CD14-positive monocyte (primary cell): ENCODE results near the gene ATL1. TPM values are rescaled to one million over a fixed set of nuclear protein-coding genes. Genes with fewer than 3 reads are reported as not detected.

Experiments
- DNase-seq, 3 donors: peaks; one replicate each; pipeline ENCODE4 v3.0.0-alpha.2; 2011 to 2022
- H2AFZ ChIP-seq: 2 replicates; pipeline ENCODE4 v1.6.0; 2012; ENCODE audit warnings: mild to moderate bottlenecking, low read depth, low read length, inconsistent platforms; ENCODE audit not compliant: insufficient read depth, poor library complexity, severe bottlenecking
- H3K27ac ChIP-seq, 2 donors: 1 replicate in 1 of 2; 2 replicates in 1 of 2; pipeline ENCODE4 v1.5.1; 2012 to 2013; ENCODE audit warnings: low read length in 2 of 2, control low read depth in 1 of 2, inconsistent platforms in 1 of 2, low read depth in 1 of 2, mild to moderate bottlenecking in 1 of 2
- H3K27me3 ChIP-seq, 2 donors: one replicate each; pipeline versions ENCODE4 v1.6.0 to v1.6.1; 2011 to 2013; ENCODE audit warnings: low read length in 2 of 2; ENCODE audit not compliant: control insufficient read depth in 2 of 2, insufficient read depth in 2 of 2
- H3K36me3 ChIP-seq, 2 donors: replicated peaks in 1 of 2; 1 replicate in 1 of 2; 2 replicates in 1 of 2; pipeline versions ENCODE4 v1.5.1 to v1.6.1; 2012 to 2013; ENCODE audit warnings: low read length in 2 of 2, control low read depth in 1 of 2, inconsistent platforms in 1 of 2, mild to moderate bottlenecking in 1 of 2; ENCODE audit not compliant: insufficient read depth in 2 of 2, control insufficient read depth in 1 of 2
- H3K4me1 ChIP-seq, 2 donors: 1 replicate in 1 of 2; 2 replicates in 1 of 2; pipeline versions ENCODE4 v1.5.1 to v1.6.1; 2012 to 2013; ENCODE audit warnings: low read length in 2 of 2, control low read depth in 1 of 2, inconsistent platforms in 1 of 2, mild to moderate bottlenecking in 1 of 2, moderate library complexity in 1 of 2; ENCODE audit not compliant: insufficient read depth in 2 of 2, control insufficient read depth in 1 of 2
- H3K4me2 ChIP-seq: replicated peaks from 2 replicates; pipeline ENCODE3; 2012; ENCODE audit warnings: low read length, moderate library complexity, mild to moderate bottlenecking; ENCODE audit not compliant: poor library complexity, severe bottlenecking; ENCODE audit errors: extremely low read depth
- H3K4me3 ChIP-seq, 3 experiments: fragments of 200-600 bp in 1 of 3; sonication (generic) in 1 of 3; replicated peaks in 1 of 3; 1 replicate in 2 of 3; 2 replicates in 1 of 3; pipeline ENCODE4 v1.5.1; 2011 to 2013; ENCODE audit warnings: low read length in 3 of 3, mild to moderate bottlenecking in 3 of 3, control low read depth in 2 of 3, low read depth in 2 of 3, inconsistent platforms in 1 of 3, moderate library complexity in 1 of 3
- H3K79me2 ChIP-seq: 2 replicates; pipeline ENCODE4 v1.6.0; 2012; ENCODE audit warnings: mild to moderate bottlenecking, control low read depth, inconsistent platforms, low read length, moderate library complexity; ENCODE audit not compliant: insufficient read depth
- H3K9ac ChIP-seq: 2 replicates; pipeline ENCODE4 v1.6.0; 2017; ENCODE audit warnings: low read length, mild to moderate bottlenecking; ENCODE audit not compliant: insufficient read depth, poor library complexity, severe bottlenecking
- H3K9me3 ChIP-seq, 2 donors: replicated peaks in 1 of 2; 1 replicate in 1 of 2; 2 replicates in 1 of 2; pipeline versions ENCODE4 v1.5.1 to v1.6.1; 2012 to 2013; ENCODE audit warnings: low read length in 2 of 2, control low read depth in 1 of 2; ENCODE audit not compliant: control insufficient read depth in 1 of 2, insufficient read depth in 1 of 2
- H4K20me1 ChIP-seq: 2 replicates; pipeline ENCODE4 v1.6.0; 2012; ENCODE audit warnings: mild to moderate bottlenecking, low read length, control low read depth, moderate library complexity; ENCODE audit not compliant: insufficient read depth
- H3K27ac Mint-ChIP-seq, 7 donors: one replicate each; pipeline ENCODE4 v1.8.0; 2020; ENCODE audit warnings: mild to moderate bottlenecking in 7 of 7, mixed read lengths in 7 of 7, moderate library complexity in 6 of 7, inconsistent platforms in 2 of 7
- H3K27me3 Mint-ChIP-seq, 3 donors: one replicate each; pipeline ENCODE4 v1.8.0; 2021 to 2022; ENCODE audit warnings: low read depth in 3 of 3, mild to moderate bottlenecking in 3 of 3, mixed read lengths in 3 of 3, moderate library complexity in 3 of 3, inconsistent platforms in 1 of 3
- H3K36me3 Mint-ChIP-seq, 2 donors: one replicate each; pipeline ENCODE4 v1.8.0; 2020; ENCODE audit warnings: mixed read lengths in 2 of 2, inconsistent platforms in 1 of 2, mild to moderate bottlenecking in 1 of 2
- H3K4me1 Mint-ChIP-seq: one replicate; pipeline ENCODE4 v1.8.0; 2020; ENCODE audit warnings: mild to moderate bottlenecking, mixed read lengths
- H3K4me3 Mint-ChIP-seq, 2 donors: one replicate each; pipeline ENCODE4 v1.8.0; 2020; ENCODE audit warnings: mild to moderate bottlenecking in 2 of 2, mixed read lengths in 2 of 2, moderate library complexity in 1 of 2
- H3K9me3 Mint-ChIP-seq, 7 donors: one replicate each; pipeline ENCODE4 v1.8.0; 2020 to 2022; ENCODE audit warnings: mixed read lengths in 7 of 7, mild to moderate bottlenecking in 6 of 7, moderate library complexity in 6 of 7, inconsistent platforms in 2 of 7
- WGBS: methylation state at CpG from one replicate; pipeline ENCODE4 v1.1.5; 2013; ENCODE audit warnings: missing lambda C conversion rate; ENCODE audit not compliant: insufficient coverage; 5-methylcytosine and 5-hydroxymethylcytosine counted together
- intact Hi-C, 2 donors: fragments of 100-400 bp; cut with micrococcal nuclease; formaldehyde crosslinking; loops; one replicate each; pipeline versions ENCODE4 v1.15.0 to v1.15.1; 2023
- polyA plus RNA-seq, 3 donors: library from polyadenylated mRNA; depleted of rRNA in 1 of 3; unstranded in 2 of 3; stranded (reverse) in 1 of 3; fragments of 300-500 nt in 2 of 3; fragments of >200 nt in 1 of 3; fragmentation: Illumina TruSeq in 2 of 3; gene quantifications; 1 replicate in 2 of 3; 2 replicates in 1 of 3; pipeline ENCODE4 v1.2.3, GENCODE V29; 2012 to 2021
- TF ChIP-seq, protein P1 (sequence below): fragments of 200-600 bp; IDR thresholded peaks from one replicate; pipeline ENCODE4 v1.8.0; 2022; ENCODE audit warnings: antibody characterized with exemption, mild to moderate bottlenecking

The ATL1 gene
- polyA plus RNA-seq, 3 donors = 0.36 to 1.1 (median 0.99) TPM

DNA sequence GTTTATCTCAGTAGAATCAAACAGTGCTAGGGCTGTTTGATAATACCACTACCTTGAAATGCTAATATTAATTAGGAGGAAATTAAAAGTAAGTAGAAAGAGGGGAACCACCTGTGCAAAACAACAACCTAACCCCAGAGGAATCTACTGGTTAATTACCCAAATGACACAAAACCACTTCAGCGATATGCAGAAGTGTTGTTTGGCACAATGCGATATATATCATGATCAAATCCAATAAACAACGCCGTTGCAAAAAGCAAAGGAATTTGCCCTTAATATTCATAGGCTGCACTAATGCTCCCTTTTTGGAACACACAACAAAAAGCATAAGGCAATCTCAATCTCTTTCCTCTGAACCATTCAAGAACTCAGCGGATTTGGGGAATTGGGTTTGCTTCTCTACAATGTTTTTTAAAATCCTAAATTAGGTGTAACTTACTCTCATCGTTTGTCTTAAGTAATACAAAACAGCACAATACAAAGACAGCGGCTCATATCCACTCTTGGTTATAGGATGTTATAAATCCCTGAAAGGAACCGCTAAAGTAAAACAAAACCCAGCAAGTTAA is 29.1 kb upstream of the ATL1 start:
- Mint-ChIP-seq H3K27ac (no peak overlapping the region), H3K27me3 (peaks cover 0 to 3% (median 0%) of the 10 kb centered on the region in 3 donors), H3K36me3 (peaks cover 7 to 12% of the 10 kb centered on the region in 2 donors), H3K4me3 (peak overlapping the region; percentile 92 to 96), H3K9me3 (peaks cover 0 to 2% (median 0%) of the 10 kb centered on the region in 7 donors), H3K4me1 (peaks cover 48% of the 10 kb centered on the region)
- H3K4me3 ChIP-seq = peak overlapping the region in 1 of 3 experiments; percentile 88
- H4K20me1 ChIP-seq = peaks cover 25% of the 10 kb centered on the region
- no peaks in the 10 kb centered on the region for H3K36me3 ChIP-seq
- no peaks in the 10 kb centered on the region for H3K9me3 ChIP-seq
- intact Hi-C loops = loop anchor here in 1 of 2 donors (5.0 to 10.0 kb wide), 3 partner anchors 219 to 296 kb away; partner anchors contain the start of genes DMAC2L, L2HGDH and SOS2
- no peak overlapping the region for H3K27ac ChIP-seq
- H2AFZ ChIP-seq = no peak overlapping the region
- no peaks in the 10 kb centered on the region for H3K27me3 ChIP-seq
- peaks cover 25 to 38% of the 10 kb centered on the region in 2 donors for H3K4me1 ChIP-seq
- WGBS = 82% methylated on average over 4 of the region's 8 CpGs
- H3K4me2 ChIP-seq = peak overlapping the region; percentile 96
- no peak for DNase-seq
- no peak overlapping the region for H3K9ac ChIP-seq
- peaks cover 62% of the 10 kb centered on the region for H3K79me2 ChIP-seq
- TF ChIP-seq, protein P1, sequence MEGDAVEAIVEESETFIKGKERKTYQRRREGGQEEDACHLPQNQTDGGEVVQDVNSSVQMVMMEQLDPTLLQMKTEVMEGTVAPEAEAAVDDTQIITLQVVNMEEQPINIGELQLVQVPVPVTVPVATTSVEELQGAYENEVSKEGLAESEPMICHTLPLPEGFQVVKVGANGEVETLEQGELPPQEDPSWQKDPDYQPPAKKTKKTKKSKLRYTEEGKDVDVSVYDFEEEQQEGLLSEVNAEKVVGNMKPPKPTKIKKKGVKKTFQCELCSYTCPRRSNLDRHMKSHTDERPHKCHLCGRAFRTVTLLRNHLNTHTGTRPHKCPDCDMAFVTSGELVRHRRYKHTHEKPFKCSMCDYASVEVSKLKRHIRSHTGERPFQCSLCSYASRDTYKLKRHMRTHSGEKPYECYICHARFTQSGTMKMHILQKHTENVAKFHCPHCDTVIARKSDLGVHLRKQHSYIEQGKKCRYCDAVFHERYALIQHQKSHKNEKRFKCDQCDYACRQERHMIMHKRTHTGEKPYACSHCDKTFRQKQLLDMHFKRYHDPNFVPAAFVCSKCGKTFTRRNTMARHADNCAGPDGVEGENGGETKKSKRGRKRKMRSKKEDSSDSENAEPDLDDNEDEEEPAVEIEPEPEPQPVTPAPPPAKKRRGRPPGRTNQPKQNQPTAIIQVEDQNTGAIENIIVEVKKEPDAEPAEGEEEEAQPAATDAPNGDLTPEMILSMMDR = no peak

DNA sequence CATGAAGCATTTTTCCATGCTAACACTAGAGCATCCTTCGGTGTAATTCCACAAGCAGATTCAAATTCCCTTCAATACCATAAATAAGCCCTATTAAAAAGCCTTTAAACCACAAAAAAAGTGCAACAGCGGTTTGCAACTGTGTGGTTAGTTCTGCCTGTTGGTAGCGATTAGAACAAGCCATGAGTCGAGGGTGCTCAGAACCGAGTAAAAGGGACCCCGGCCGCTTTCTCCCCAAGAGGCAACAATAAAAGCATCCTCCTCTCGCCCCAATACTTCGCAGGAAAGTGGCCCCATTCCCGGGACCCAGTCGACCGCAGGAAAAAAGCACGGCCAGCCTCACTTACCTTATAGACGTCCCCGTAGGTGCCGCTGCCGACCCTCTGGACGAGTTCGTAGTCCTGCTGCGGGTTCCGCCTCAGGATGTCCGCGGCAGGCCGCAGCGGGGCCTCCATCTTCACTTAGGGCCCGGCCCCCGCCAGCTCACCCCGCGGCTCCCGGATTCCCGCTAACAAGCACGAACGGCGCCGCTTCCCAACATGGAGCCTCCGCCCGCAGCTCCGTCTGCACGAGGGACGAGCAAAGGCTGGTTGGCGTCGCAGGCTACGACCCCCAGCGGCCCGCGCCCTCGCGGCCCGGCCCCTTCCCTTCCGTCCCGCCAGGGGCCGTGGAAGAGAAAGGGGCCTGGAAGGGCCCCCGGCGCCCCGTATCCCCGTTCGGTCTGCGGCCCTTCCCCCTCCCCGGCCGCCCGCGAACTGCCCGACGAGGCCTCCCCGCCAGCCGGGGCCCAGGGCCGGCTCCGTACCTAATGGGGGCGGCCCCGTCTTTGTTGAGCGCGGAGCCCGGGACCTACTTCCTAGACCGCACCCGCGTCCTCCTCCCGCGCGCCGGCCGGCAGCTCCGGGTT is 28.1 kb upstream of the ATL1 start:
- Histone ChIP-seq H3K27me3 (no peaks in the 10 kb centered on the region), H4K20me1 (peaks cover 25% of the 10 kb centered on the region), H3K9me3 (no peaks in the 10 kb centered on the region), H3K27ac (peak overlapping the region; percentile 34 to 84), H3K9ac (peak overlapping the region; percentile 90), H2AFZ (peak overlapping the region; percentile 95), H3K79me2 (peaks cover 52% of the 10 kb centered on the region), H3K4me1 (peaks cover 25 to 38% of the 10 kb centered on the region in 2 donors), H3K36me3 (no peaks in the 10 kb centered on the region), H3K4me2 (peak overlapping the region; percentile 96), H3K4me3 (peak overlapping the region; percentile 88 to 91 (median 89))
- H3K9me3 Mint-ChIP-seq = peaks cover 0 to 6% (median 0%) of the 10 kb centered on the region in 7 donors
- WGBS = under 1% methylated on average over 78 of the region's 82 CpGs
- TF ChIP-seq, protein P1 = no peak
- H3K4me1 Mint-ChIP-seq = peaks cover 46% of the 10 kb centered on the region
- intact Hi-C loops = loop anchor here in 1 of 2 donors (5.0 to 10.0 kb wide), 3 partner anchors 220 to 297 kb away; partner anchors contain the start of genes DMAC2L, L2HGDH and SOS2
- peak; percentile 14 to 30 (median 15) for DNase-seq
- H3K36me3 Mint-ChIP-seq = peaks cover 7 to 12% of the 10 kb centered on the region in 2 donors
- H3K4me3 Mint-ChIP-seq = peak overlapping the region; percentile 92 to 96
- H3K27me3 Mint-ChIP-seq = peaks cover 0 to 4% (median 0%) of the 10 kb centered on the region in 3 donors
- H3K27ac Mint-ChIP-seq = peak overlapping the region; percentile 32 to 87 (median 56)
